SH-SY5Y (cell line): ENCODE measurements around the gene YWHAH.

Source experiments
- GATA2 ChIP-seq: IDR thresholded peaks from 2 replicates; pipeline ENCODE4 v1.6.1; 2011; ENCODE audit warnings: mild to moderate bottlenecking, low read depth, low read length
- GATA3 ChIP-seq: IDR thresholded peaks from 2 replicates; pipeline ENCODE4 v1.6.1; 2011; ENCODE audit warnings: low read depth, mild to moderate bottlenecking, low read length, moderate library complexity

DNA sequence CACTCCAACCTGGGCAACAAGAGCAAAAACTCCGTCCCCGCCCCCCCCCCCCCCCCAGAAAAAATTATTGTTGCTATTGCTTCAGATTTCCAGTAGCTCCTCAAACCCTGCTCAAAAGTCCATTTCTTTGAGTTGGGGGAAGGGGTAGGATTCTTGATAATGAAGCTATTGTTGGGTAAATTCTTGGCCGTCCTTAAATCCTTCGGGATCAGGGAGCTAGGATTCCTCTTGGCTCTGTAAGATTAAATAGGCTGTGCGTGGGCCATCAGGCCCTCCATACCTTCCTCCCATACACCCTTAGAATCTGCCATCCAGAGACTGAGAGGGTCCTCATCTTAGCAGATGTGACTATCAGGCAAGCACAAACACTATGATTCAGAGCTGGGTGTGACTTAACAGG lies 16.4 kb downstream of the YWHAH start:
- no peak for TF ChIP-seq GATA2
- no peak for TF ChIP-seq GATA3
